GM18867 (cell line): ENCODE data around the gene OTUD5.
"Not testable (repeated sequence)": the region's sequence is repeated elsewhere in the genome, so short reads cannot be mapped to it uniquely, and the experiment has no call there.

Experiments used
- ATAC-seq: cut with Tn5 transposase; IDR thresholded peaks from one replicate; pipeline ENCODE4 v1.9.1; 2021; ENCODE audit warnings: mild to moderate bottlenecking, moderate library complexity; ENCODE audit not compliant: unreplicated experiment

Gene OTUD5

DNA sequence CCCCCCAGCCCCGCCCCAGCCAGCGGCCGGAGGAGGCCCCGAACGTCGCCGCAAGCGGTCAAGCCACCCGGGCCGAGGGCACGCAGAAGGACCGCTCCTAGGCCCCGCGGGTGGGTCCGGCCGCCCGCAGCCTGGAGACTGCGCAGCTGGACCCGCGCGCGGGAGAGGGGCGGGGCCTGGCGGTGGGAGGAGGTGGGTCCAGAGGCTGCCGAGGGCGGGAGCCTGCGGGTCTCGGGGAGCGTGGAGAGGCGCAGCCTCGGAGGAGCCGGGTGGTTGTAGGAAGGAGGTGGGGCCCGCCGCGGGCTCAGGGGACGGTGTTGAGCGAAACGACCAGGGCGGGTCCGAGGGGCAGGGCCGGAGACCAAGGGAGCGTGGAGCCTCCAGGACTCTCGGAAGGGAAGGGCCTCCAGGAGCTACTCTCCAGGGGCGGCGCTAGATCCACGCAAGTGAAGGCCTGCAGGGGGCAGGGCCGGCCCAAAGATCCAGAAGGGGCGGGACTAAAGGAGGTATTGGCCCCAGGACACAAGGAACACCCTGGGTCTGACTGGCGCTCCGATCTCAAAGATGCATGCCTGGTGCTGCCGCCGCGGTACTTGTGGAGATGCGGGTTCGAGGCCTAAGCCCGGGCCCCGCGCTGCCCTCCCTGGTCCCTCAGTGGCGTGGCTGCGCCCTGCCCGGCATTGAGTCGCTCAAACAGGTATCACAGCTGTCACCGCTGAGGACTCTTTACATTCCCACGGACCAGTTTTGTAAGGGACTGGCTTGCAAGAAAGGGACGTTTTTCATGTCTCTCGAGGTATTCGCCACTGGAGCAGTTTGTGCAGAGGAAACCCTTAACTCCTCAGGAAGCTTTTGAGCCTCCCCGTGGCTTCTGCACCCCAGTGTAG, 65.8 kb downstream of the OTUD5 start:
- ATAC-seq: peak; percentile 76

GRCh38 chrX:48890934-48891401, 66.4 kb downstream of the OTUD5 start:
- peak; percentile 51 for ATAC-seq

GRCh38 chrX:48890296-48890925, 67.0 kb downstream of the OTUD5 start:
- peak; percentile 2 for ATAC-seq

- not testable (repeated sequence) for ATAC-seq
Observed at GRCh38 chrX:48886586-48886985, 70.8 kb downstream of the OTUD5 start.

DNA sequence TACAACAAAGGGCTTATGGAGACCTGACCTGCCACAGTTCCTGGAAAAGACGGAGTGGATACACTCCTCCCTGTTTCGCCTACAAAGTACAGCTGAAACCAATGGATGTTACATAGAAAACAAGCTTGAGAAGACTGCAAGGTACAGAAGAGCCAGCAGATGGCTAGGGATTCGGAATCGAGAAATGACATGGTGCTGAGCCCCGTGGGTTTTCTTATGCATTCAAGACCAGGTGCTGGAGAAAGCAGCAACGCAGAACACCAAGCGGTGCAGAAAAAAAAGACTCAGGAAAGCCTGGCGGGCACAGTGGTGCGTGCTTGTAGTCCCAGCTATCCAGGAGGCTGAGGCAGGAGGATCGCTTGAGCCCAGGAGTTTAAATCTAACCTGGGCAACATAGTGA, 73.7 kb downstream of the OTUD5 start:
- no peak for ATAC-seq

DNA sequence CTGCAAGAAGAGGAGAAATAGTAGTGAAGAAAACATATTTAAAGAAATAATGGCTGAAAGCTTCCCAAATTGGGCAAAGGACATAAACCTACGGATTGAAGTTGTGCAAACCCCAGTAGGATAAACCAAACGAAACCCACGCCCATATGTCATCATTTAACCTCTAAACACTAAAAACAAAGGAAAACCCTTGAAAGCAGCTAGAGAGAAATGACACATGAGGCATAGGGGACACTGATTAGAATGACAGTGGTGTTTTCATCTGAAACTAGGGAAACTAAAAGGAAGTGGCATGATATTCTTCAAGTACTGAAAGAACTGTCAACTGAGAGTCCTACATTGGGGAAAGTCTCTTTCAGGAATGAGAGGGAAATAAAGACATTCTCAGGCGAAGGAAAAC, 80.5 kb downstream of the OTUD5 start:
- not testable (repeated sequence) for ATAC-seq
